22Rv1 (cell line): Measurements from ENCODE around the gene PADI1.

Experiments
- H3K27ac ChIP-seq: fragments of 450-650 bp; 2 replicates; pipeline ENCODE4 v1.5.1; 2017
- ZFX ChIP-seq: fragments of 450-650 bp; IDR thresholded peaks from 2 replicates; pipeline ENCODE4 v1.6.1; 2017; ENCODE audit warnings: antibody characterized with exemption, borderline replicate concordance
- TF ChIP-seq, protein P1 (sequence below): fragments of 450-650 bp; IDR thresholded peaks from 2 replicates; pipeline ENCODE4 v1.5.1; 2017; ENCODE audit warnings: mild to moderate bottlenecking

Gene PADI1

DNA sequence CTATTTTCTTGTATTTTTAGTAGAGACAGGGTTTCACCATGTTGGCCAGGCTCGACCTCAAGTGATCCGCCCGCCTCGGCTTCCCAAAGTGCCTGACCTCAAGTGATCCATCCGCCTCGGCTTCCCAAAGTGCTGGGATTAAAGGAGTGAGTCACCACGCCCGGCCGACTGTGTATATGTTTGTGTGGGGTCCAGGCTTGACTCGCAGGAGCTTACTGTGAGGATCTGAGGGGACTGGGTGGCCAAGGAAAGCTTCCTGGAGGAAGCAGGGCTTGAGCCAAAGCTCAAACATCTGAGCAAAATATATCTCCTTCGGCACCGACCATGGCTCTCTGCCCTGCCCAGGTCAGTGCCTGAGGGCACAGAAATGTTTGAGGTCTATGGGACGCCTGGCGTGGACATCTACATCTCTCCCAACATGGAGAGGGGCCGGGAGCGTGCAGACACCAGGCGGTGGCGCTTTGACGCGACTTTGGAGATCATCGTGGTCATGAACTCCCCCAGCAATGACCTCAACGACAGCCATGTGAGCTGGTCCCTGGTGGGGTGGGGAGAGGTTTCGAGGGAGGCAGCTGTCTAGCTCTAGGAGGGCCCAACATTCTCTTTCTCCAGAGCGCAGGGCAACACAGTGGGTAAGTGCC is 54.4 kb downstream of the PADI1 start:
- H3K27ac ChIP-seq, result no peak overlapping the region

DNA sequence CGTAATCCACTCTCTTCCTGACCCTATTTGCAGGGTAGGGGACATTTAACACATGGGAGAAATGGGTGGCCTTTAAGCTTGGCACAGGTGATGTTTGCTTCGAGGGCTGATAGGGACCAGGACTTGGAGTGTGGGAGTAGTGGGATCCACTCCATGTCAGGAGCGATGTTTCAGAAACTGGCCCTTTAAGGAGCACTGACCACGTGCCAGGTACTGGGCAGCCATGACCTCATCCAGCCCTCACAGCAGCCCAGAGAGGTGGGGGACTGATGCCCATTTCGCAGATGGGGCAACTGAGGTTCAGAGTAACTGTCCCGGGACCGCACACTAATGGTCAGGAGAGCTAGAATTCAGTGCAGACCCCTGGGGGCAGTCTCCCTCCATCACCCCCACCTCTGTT is 55.3 kb downstream of the PADI1 start:
- no peak for TF ChIP-seq ZFX
- no peak overlapping the region for H3K27ac ChIP-seq

More for the DNA sequence above, 54.4 kb downstream of the PADI1 start:
- TF ChIP-seq, protein P1, sequence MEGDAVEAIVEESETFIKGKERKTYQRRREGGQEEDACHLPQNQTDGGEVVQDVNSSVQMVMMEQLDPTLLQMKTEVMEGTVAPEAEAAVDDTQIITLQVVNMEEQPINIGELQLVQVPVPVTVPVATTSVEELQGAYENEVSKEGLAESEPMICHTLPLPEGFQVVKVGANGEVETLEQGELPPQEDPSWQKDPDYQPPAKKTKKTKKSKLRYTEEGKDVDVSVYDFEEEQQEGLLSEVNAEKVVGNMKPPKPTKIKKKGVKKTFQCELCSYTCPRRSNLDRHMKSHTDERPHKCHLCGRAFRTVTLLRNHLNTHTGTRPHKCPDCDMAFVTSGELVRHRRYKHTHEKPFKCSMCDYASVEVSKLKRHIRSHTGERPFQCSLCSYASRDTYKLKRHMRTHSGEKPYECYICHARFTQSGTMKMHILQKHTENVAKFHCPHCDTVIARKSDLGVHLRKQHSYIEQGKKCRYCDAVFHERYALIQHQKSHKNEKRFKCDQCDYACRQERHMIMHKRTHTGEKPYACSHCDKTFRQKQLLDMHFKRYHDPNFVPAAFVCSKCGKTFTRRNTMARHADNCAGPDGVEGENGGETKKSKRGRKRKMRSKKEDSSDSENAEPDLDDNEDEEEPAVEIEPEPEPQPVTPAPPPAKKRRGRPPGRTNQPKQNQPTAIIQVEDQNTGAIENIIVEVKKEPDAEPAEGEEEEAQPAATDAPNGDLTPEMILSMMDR, result no peak
- no peak for TF ChIP-seq ZFX

DNA sequence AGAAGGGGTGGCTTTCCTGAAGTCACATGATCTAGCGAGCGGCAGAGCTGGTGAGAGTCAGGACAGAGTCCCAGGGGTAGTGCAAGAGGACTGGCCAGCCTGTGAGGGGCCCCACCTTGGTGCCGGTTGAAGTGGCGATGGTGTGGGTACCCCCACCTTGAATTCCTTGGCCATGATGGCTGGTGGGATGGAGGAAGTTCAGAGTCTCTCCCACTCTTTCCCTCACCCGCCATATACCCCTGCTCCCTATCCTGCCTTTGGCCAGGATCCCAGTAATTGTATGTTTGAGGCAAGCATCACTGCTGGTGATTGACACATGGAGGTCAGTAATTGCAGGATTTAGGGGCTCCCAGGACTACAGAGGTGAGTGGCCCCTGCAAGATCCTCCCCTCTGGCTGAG is 55.8 kb downstream of the PADI1 start:
- no peak overlapping the region for H3K27ac ChIP-seq
- no peak for TF ChIP-seq ZFX
- TF ChIP-seq, protein P1, result no peak

DNA sequence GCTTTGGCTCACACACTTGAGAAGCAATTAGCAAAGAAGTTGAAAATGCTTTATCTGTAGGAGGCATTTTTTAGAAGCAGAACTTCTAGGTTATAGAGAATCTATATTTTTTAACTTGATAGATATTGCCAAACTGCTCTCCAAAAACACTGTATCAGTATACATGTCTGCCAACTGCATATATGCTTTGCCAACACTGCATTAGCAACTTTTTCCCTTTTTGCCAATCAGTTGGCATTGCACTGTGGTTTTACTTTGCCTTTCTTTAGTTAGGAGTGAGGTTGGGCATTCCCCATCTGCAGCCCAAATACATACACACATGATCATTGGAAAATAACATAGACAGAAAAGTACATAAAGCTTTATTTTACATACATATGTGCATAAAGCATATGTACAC is 59.0 kb downstream of the PADI1 start:
- no peak overlapping the region for H3K27ac ChIP-seq
- no peak for TF ChIP-seq ZFX
- TF ChIP-seq, protein P1, result no peak

GRCh38 chr1:17264470-17264869 is 59.5 kb downstream of the PADI1 start:
- TF ChIP-seq, protein P1, result no peak
- TF ChIP-seq ZFX, result no peak
- H3K27ac ChIP-seq, result no peak overlapping the region

GRCh38 chr1:17265162-17265561 is 60.2 kb downstream of the PADI1 start:
- H3K27ac ChIP-seq, result no peak overlapping the region

GRCh38 chr1:17265950-17266349 is 61.0 kb downstream of the PADI1 start:
- TF ChIP-seq ZFX, result no peak
- TF ChIP-seq, protein P1, result no peak
- no peak overlapping the region for H3K27ac ChIP-seq

More at GRCh38 chr1:17265162-17265561, 60.2 kb downstream of the PADI1 start:
- no peak for TF ChIP-seq ZFX
- TF ChIP-seq, protein P1, result no peak
